B cell (primary cell): ENCODE data around the gene POLK.

Source experiments
- CTCF ChIP-seq: fragments of 200-600 bp; IDR thresholded peaks from one replicate; pipeline ENCODE4 v1.8.0; 2022; ENCODE audit warnings: antibody characterized with exemption, mild to moderate bottlenecking
- EZH2 ChIP-seq: IDR thresholded peaks from 2 replicates; pipeline ENCODE4 v1.6.1; 2012; ENCODE audit warnings: borderline replicate concordance, low read depth, mild to moderate bottlenecking, moderate library complexity, low read length; ENCODE audit not compliant: insufficient read depth, poor library complexity, severe bottlenecking

- TF ChIP-seq CTCF: no peak
- TF ChIP-seq EZH2: no peak
Measured at GRCh38 chr5:75484605-75485004, 27.1 kb upstream of the POLK start.
